CD4-positive, alpha-beta T cell treated with Interleukin-15 for 1 hour (primary cell): ENCODE results near the gene RELL1.

Experiments used
- DNase-seq: peaks from one replicate; pipeline ENCODE4 v3.0.0-alpha.2; 2020

The RELL1 gene

DNA sequence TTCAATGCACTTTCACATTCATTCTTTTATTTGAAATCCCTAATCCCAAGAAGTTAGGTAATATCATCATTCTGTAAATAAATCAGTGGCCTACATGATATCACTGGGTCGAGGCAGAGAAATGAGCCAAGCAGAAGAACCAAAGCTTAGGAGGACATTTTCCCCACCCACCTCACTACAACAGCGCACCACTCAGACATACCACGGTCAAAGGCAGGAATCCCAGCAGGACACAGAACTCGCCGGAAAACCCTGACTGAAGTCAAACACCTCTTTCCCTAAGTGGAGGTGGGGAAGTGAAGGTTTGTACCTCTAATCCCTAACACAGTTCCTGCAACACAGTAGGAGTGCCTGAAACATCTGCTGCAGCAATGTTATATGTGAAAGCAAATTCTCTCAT is 21.5 kb downstream of the RELL1 start:
- DNase-seq = no peak

DNA sequence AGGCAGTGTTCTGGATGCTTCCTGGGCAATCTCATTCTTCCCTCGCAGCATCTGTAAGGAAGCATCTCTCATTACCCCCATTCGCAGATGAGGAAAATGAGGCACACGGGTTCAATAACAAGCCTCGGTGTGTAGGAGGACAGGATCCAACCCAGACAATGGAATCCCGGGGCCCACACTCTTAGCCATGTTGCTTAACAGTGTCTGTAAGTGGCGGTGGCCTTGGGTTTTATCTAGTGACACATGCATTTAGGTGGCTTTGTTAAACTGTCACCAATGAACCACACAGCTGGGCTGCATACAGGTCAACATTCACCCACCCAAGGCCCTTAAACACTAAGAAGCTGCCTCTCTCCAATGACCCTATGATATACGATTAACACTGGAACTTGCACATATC is 22.6 kb downstream of the RELL1 start:
- DNase-seq = no peak

DNA sequence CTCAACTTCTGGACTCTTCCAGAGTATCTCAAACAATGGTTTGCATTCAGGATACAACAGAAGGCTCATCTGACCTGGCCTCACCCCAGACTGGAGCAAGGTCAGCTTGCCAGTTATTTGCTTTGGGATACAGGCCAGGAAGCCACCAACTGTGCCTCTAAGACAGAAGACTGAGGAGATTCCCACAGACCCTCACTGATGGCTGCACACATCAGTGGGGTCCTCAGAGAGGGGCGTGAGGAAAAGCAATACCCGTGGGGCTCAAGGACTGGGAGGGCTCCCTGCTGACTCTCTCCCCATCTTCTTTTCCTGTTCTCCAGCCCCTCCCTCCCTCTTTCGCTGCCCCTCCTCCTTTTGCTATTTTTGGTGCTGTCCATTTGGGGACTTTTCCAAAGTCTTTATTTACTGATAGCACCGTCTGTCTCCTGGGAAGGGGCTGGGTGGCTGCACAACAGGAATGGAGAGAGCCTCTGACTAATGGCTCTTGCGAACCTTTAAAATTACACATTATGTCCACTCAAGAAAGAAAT is 23.2 kb downstream of the RELL1 start:
- DNase-seq = no peak

DNA sequence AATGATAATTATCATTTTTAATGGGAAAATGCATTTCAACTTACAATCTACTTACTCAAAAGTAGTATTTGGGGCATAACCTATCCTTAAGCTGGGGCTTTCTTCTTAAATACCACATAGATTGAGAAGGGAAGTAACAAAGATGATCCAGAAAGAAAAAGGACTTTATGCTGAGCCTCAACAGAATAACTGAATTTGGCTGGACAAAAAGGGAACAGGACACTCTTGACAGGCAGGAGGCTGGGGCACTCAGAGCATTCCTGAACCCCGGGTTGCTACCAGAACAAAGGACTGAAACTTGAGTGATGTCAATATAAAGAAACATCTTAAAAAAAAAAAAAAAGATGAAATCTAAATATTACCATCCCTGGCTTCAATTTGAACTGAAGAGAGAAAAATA is 23.9 kb downstream of the RELL1 start:
- no peak for DNase-seq

DNA sequence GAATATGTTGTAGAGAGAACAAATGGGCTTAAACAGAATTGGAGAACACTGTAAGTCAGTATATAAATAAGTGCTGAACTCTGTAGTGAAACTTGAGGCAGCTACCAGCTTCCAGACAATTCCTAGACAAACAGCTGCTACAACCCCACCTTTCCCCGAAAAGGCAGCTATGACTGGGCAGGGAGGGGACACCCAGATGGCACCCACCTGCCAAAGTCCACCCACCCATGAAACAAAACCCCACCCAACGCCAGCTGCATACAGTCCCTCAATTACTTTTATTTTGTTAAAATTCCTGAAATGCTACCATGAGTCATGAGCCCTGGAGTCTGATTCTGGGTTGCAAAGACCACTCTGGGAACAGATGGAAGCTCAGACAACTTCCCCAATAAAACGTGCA is 24.4 kb downstream of the RELL1 start:
- DNase-seq = no peak

DNA sequence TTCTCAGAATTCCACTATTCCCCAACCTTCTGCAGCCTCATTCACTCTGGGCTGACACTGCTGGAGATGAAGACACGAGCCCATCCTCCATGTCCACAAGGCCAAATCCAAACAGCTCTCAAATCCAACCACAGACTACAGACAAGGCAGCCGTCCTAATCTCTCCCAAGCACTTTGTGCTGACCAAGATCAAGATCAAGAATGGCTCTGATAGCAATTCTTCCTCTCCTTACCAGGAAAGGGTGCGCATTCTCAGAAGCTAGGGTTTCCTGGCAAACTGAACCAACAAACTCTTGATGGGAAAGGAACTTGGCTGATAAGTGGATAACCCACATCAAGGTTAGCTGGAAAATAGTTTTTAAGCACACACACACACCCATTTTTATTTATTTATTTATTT is 26.5 kb downstream of the RELL1 start:
- DNase-seq = no peak

DNA sequence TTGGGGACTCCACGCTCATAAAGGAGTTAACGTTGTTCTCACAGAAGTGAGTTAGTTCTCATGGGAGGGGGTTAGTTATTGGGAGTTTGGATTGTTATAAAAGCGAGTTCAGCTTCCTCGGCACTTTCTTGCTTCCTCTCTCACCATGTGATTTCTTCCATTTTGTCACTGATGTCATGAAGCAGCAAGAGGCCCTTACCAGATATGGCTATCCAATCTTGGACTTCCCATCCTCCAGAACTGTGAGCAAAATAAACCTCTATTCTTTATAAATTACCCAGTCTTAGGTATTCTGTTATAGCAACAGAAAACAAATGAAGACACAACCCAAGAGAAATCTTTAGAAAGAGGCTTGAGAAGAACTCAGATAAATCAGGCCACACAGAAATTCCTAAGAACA is 29.5 kb downstream of the RELL1 start:
- no peak for DNase-seq

DNA sequence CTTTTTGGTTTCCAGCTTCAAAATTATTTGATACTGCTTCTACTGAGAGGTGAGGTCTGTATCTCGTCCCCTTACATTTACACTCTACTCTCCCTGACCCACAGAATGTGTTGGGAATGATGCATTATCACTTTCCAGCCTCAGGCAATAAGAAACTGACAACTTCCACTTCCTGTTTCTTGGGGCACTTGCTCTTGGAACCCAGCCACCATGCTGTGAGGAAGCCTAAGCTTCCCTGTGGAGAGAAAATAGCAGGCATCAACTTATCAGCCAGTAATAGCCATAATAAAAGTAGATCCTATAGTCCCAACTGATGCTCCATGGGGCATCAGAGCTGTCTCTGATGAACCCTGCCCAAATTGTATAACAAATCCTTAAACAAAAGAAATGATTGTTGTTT is 32.6 kb downstream of the RELL1 start:
- DNase-seq = no peak

DNA sequence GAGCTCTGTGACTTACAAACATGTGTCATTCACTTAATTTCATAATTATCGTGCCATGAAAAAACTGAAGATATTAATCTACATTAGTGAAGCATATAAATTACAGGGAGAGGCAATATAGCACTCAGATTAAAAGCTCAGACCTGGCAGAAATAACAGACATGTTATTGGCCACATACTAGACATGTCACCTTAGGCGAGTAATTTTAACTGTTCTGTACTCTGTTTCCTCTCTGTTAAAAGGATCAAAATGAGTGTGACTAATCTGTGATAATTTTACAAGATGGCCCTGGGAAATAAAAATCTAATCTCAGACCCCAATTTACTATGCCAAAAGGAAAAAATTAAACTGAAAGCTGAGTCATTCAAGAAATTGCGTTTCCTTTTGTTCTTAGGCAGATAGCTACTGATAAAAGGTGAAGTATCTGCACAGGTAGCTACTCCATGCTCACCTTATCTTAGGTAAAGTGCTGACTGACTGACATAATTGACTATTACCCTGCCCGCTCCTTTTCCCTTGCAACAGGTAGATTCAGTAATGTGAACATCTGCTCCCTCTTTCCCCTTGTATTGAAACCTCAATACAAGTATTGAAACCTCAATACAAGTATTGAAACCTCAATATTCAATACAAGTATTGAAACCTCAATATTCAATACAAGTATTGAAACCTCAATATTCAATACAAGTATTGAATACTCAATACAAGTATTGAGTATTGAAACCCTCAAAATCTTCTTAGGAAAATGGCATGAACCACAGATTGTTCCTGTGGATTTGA is 33.2 kb downstream of the RELL1 start:
- no peak for DNase-seq

DNA sequence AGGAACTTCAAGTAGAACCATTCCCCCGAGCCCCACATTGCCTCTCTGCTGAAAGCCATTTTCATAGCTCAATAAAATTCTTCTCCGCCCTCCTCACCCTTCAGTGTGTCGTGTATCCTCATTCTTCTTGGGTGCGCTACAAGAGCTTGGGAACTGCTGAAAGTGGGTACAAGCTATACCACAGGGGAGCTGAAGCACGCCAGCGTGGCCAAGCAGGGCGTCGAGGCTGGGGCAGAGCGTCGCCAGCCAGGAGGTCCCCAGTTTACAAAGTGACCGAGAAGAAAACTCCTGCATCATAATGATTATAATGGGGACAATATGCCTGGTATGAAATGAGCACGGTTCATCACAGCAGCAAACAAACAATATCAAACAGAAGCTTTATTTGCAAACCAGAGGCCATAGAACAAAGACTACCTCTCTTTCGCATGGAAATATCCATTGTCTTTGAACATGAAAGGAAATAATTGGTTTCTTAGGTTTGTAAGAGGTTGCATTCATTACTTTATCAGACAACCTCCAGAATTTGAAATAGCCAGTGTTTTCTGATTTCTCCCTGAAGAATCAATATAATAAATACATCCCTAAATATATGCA is 34.3 kb downstream of the RELL1 start:
- DNase-seq = no peak

DNA sequence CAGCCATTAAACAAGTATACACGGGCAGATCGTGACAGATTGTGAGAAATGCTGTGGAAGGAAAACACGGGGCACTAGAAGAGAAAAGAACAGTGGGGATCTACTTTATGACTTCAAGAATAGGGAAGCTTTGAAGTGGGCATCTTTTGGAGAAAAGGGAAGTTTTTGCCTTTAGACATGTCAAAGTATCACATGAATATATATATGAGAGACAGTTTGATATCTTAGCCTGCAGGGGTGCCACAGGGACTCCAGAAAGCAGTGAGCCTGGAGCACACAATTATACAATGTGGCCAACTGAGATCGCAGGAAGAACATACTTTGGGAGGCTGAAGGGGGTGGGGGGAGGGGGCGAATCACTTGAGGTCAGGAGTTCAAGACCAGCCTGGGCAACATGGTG is 35.7 kb downstream of the RELL1 start:
- no peak for DNase-seq

DNA sequence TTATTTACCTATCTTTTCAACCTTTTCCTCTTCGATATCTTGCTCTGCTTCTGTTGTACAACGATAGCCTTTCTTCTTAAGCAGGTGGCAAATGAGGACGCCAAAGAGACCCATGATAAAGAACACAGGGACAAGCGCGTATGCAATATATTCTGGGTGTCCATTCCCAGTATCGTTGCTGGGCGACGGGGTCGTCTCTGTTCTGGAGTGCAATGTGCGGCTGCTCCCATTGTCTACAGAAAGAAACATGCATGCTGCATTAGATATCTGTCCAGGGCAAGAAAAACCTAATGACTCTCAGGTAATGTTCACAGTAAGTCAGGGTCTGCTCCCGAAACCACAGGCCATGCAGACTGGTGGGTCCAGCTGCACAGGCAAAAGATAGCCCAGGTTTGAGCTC is 36.9 kb downstream of the RELL1 start:
- no peak for DNase-seq

DNA sequence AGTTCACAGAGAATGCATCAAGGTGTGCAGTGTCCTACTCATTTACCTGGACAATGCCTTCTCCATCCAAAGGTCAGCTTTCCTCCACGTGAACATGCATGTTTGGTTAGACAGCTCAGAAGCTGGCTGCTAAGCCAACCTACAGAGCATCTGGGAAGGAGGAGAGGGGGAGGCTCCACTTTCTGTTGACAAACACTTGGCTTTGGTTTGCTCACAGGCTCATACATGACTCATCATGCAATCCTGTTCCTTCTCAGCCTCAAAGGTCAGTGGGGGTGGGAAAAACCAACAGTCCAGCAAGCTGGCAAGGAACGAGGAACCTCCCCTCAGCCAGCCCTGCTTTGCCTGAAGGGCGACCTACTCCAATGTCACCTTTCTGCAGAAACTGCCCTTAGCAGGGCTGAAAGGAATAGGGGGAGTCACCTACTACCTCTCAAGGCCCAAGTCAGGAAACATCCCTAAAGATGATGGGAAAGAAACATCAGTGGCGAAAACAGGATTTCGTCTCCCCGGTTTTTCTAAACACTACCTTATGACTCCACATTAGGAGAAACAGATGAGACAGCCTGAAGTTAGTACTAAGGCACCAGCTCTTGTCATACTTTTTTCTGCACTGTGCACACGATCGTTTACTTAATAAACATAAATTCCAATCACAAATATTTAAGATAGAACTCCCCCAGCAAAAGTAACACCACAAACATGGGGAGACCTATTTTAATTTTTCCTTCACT is 37.9 kb downstream of the RELL1 start:
- peak; percentile 29 for DNase-seq

DNA sequence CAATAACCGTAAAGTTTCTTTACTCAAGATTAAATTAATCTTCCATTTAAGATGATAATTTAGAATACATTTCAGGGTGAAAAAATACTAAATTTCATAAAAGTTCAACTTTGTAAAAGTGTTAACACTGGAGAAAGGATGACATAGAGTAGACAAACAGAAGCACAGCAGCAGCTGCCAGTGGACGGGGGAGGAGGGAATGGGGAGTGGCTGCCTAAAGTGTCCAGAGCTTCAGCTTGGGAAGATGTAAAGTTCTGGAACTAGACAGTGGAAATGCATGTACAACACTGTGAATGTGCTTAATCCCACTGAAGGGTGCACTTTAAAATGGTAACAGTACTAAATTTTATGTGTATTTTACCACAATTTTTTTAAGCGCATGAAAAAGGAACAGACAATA is 39.9 kb downstream of the RELL1 start:
- no peak for DNase-seq

DNA sequence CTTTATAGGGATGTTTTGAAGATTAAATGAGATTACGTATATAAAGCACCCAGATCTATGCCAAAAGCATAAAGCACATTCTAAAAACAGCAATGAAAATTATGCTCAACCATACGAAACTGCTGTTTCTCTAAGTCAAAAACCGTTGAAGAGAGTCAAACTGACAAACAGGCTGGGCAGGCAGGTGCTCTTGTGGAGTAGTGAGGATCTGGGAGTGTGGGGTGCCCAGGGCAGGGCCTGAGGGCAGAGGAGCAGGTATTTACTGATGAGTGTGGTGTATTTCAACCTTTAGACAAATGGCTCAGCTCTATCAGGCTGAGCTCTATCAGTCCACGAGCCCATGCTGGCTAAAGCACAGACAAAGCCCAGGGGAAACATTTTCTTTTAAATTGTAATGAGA is 40.4 kb downstream of the RELL1 start:
- no peak for DNase-seq

DNA sequence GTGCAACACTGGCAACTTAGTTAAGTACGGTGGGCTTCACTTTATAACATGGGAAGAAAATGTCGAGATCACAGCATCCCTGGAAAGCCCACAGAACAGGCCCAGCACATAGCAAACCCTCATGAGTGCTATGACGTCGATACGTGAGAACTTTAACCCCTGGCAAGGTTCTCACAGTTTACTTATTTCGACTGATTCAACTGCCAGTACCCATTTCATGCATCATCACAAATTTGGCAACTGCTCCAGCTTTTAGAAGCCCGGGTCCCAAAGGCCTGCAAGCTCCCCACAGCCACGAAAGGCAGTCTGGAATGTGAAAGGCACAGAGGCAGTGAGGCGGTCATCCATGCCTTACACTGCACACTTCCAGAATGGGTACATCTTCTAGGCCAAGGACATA is 41.2 kb downstream of the RELL1 start:
- DNase-seq = no peak

DNA sequence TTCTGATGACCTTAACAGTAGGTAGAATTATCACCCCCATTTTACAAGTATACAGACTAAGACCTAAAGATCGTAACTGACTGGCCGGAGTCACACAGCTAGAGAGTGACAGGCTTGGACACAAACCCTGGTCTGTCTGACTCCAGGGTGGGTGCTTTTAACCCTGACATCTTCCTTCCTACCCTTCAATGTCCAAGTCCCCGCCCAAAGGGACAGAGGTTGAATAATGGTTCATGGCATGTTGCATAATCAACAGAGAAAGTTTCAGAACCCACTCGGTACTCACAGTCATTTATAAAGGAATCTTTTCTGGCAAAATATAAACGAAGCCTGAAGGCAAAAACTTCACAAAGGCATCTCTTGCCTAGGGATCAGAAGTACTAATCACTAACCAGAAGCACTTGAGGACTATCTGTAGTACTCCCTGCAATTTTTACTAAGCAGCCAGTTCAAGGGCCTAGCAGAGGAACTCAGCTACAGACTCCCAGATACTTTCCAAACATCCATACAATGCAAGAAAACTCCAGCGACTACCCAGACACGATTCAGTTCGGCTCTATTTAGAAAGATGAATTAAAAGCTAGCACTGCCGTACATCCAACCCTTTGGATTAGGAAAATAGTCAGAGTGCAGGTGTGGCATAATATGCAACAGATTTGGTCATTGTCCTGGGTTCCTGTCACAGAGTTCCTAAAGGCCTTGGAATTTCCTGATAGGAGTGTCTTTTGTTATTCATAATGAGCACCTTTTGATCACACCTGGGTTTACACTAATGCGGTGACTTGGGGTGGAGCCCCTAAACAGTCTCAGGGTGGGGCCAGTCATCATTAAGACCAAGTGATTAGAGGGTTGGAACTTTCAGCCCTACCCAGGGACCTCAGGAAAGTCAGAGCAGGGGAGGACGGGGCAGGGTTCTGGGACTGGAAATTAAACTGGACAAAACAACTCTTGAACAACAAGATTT is 44.0 kb downstream of the RELL1 start:
- no peak for DNase-seq

DNA sequence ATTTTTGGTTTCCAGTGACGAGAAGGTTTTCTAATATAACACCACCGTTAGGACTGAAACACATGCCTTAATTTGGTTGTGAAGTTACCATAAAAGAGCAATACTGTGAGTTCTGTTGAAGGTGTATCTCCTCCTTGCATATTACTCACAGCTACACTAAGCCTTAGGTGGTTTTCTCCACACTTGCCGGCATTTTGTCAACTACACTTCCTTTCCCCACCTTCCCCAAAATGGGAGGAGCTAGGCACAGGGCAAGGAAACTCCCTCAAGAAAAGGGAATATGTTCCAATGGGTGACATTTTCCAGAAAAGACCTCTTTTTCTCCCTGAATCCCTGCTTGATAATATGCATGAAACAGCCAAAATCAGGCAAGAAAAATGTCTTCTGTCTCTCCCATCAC is 44.8 kb downstream of the RELL1 start:
- DNase-seq = no peak

DNA sequence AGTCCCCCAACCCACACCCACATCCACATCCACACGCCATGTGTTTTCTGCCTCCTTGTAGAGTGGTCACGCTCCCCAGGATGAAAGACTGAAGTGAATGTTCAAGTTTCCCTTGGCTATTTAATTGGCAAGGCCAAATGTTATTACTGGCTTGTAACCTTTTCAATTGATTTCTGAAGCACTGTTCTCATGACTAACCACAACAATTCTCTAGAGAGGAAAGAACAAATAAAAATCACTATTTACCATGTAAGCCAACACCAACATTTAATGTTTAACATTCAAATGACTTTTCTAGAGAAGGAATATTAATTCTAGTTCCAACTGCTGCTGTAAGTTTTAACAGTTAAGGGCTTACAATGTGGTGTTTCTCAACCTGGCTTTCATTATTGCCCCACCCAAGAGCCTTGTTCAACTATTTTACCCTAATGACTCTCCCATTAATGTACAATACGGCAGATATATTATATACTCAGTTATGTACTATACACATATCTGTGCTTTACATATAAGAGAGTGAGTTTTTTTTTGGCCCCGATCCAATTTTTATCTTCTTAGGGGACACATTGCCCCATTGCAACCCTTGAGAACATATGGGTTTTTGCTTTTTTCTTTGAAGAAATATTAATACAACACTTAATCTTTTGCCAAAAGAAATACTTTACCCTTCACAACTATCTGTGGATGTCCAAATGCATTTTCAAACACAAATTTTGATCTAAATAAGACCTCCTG is 46.5 kb downstream of the RELL1 start:
- DNase-seq = no peak

DNA sequence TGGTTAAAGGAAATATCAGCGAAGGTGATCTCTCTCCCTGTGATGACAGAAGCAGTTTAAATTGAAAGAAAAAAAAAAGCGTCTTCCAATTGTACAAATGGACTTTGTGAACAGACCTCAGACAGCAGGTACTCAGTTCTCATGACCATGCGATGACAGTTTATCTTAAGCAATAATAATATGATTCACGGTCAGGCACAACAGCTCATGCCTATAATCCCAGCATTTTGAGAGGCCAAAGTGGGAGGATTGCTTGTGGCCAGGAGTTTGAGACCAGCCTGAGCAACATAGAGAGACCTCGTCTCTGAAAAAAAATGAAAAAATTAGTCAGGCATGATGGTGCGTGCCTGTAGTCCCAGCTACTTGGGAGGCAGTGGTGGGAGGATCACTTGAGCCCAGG is 51.0 kb downstream of the RELL1 start:
- no peak for DNase-seq

DNA sequence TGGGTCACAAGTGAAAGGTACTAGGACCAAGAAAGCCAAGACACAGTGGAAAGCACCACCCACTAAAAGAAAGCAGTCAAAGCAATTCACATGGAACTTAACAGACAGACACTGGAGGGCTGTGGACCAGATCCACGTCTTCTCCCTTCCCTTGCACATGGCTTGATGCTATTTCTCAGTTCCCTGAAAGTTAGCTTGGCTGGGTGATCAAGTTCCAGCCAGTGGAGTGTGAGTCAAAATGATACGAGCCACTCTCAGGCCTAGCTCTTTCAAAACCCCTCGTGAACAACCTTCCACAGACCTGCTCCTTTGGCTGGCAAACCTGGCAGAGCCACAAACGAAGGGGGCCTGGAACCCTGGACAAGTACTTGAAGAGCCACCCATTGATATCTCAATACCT is 52.0 kb downstream of the RELL1 start:
- DNase-seq = no peak

DNA sequence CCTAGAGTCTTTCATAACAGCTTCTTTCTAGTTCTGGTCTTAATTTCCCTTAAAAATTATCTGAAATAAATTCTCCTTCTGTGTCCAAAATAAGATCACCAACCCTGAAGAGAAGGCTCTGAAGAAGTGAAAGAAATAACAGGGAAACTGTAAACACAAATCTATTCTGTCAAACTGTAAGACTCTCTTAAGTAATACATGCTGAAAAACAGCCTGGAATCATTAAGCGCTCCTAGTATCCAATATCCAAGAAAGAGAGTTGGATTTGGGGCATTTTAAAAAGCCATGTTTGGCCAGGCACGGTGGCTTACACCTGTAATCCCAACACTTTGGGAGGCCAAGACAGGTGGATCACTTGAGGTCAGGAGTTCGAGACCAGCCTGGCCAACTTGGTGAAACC is 53.3 kb downstream of the RELL1 start:
- no peak for DNase-seq
